Measurements from ENCODE around the gene DMAC2.
"Not testable (repeated sequence)": the region's sequence is repeated elsewhere in the genome, so short reads cannot be mapped to it uniquely, and the experiment has no call there.

Gene DMAC2

DNA sequence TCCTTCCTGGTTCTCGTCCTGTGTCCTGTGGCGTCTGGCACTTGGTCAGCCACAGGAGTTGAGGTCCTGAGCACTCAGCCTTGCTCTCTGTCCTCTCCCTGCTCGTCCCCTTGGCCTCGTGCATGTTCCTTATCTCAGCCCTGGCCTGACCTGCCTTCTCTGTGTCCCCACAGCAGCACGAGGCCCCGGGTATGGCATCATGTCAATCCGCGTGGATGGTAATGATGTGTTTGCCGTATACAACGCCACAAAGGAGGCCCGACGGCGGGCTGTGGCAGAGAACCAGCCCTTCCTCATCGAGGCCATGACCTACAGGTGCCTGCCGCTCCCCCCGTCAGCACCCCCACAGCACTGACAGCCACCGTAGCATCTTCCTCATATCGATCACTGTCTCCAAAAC lies 17.3 kb downstream of the DMAC2 start:
- DNase-seq = no peak

DNA sequence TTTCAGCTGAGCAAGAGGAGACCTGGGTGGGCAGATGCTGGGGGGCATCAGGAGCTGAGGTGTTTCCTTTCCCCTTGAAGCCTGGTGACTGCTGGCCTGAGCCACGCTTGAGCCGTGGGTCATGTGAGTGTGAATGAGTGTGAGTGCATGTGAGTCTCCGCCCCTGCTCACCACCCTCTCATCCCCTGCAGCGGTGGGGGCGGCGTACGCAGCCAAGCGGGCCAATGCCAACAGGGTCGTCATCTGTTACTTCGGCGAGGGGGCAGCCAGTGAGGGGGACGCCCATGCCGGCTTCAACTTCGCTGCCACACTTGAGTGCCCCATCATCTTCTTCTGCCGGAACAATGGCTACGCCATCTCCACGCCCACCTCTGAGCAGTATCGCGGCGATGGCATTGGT lies 17.7 kb downstream of the DMAC2 start:
- no peak for DNase-seq

DNA sequence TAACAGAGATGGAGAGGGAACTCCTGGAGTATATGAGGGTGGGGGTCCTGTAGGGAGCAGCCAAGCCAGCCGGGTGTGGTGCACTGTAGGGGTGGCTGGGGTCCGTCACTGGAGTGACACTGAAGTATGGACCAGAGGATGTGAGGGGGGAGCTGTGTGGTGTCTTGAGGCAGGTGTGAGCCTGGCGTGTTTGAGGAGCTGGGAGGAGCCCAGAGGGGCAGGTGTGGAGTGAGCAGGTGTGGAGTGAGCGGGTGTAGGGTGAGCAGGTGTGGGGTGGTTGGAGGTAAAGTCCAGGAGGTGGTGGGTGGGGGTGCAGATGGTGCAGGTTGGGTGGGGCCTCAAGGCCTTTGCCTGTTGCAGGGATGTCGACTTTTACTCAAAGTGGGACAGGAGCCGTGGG lies 18.4 kb downstream of the DMAC2 start:
- DNase-seq = peak; percentile 87

DNA sequence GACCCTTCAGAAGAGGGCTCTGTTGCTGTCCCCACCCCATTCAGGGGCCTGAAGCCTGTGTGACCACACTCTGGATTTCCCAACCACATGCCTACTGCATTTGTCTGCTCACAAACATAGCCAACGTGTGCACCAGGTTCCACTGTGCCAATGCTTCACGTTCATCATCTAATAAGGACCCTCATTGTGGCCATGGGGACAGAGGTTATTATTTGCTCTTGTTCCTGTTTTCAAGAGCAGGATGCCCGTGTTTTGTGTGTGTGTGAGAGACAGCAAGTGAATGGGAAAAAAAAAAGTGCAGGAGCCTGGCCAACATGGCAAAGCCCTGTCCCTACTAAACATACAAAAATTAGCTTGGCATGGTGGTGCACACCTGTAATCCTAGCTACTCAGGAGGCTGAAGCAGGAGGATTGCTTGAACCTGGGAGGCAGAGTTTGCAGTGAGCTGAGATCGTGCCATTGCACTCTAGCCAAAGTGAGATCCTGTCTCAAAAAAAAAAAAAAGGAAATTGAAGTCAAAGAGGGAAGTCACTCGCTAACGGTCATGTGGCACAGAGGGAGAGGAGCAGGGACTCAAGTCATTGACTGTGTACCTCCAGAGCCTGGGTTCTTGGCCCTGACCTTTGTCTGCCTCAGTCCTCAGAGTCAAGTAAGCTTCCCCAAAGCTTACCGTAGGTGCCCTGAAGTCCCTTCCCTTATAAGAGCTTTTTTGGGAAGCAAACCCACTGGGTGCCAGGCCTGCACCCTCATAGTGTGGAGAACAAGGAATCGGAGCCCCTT lies 19.4 kb downstream of the DMAC2 start:
- no peak for DNase-seq

DNA sequence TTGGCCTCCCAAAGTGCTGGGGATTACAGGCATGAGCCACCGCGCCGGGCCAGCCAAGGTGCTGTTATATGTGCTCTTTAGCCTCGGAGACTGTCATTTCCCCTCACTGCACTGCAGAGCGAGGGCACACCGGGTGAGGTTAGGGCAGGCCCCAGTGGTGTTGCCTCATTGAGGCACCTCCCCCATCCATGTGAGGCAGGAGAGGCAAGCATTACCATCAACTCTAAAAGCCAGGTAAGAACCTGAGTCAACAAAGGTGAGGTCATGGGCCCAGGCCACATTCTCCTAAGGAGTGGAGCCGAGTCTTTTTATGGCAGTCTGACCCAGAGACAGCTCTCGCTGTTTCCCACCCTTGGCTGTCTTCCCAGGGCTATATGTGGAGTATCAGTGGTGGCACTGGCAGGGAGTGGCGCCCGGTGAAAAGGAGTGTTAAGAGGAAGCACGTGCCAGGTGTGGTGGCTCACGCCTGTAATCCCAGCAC lies 23.5 kb downstream of the DMAC2 start:
- DNase-seq = no peak

DNA sequence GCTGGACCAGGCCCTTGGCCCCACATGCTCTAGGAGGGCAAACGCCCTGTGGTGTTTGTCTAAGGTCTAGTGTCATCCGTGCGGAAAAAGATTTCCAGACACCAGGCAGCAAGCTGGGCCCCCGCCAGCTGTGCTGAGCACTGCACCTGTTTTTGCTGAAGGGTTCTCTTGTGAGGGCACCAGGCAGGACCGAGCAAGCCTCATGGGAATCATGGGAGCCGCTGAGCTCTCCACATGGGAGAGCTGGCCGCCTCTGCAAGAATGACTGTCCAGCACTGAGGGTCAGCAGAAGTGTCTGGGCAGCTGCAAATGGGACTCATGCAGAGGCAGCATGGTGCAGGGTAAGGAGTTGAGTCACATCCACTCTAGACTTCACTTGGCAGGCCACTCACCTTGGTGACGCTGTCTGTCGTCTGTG lies 24.5 kb downstream of the DMAC2 start:
- DNase-seq = no peak

DNA sequence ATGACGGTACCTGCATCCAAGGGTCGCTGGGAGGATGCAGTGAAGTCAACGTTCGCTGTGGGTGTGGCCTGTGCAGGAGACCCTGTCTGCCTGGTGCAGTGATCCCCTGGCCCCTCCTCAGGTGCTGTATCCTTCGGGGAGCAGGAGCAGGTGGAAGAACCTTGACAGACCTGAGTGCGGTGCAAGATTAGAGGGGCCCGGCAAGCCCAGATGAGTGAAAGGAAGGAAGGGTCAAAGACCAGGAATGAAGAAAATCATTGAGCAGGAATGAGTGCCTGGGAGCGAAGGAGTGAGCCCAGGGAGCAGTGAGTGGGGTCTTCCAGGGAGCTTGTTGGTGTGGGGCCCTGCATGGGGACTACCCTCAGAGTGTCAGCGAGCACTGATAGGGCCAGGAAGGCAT lies 25.3 kb downstream of the DMAC2 start:
- DNase-seq = no peak

DNA sequence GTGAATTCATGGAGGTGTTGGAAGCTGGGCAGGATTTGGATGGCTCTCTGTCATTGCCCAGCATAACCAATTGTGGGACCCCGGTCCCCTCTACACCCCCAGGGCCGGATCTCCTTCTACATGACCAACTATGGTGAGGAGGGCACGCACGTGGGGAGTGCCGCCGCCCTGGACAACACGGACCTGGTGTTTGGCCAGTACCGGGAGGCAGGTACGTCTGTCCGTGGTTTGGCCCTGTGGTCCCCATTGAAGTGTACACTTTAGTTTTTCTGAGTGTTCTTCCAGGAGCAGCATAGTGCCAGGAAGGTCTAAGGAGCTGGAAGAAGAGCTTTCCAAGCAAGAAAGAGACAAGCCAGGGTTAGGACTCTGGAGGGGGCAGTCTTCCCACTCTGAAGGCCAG lies 25.8 kb downstream of the DMAC2 start:
- DNase-seq = no peak

DNA sequence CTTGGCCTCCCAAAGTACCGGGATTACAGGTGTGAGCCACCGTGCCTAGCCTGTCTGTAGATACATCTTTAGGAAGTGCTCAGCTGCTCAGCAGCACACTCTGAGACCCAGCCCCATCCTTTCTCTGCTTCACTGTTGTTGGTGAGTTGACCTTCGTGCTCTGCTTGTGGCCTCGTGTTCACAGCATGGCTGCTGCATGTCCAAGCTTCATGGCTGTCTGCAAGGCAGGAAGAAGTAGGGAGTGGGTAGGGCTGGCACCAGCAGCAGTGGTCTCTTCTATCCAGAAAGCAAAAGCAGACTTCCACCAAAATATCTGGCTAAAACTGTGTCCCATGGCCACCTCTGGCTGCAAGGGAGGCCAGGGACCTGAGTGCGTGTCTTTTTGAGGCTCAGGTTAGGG lies 26.8 kb downstream of the DMAC2 start:
- no peak for DNase-seq

DNA sequence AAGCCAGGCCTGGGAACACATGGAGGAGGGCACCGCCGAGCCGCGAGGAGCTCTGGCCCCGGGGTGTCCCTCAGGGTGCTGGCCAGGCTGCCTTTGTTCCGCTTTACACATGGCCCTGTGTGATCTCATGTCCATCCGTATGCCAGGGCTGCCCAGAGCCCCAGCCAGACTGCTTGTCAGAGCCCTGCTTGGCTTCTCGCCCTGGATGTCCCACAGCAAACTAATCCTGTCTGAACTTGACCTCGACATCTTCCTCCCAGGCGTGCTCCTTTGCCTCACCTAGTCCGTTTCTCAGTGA lies 27.8 kb downstream of the DMAC2 start:
- DNase-seq = no peak

DNA sequence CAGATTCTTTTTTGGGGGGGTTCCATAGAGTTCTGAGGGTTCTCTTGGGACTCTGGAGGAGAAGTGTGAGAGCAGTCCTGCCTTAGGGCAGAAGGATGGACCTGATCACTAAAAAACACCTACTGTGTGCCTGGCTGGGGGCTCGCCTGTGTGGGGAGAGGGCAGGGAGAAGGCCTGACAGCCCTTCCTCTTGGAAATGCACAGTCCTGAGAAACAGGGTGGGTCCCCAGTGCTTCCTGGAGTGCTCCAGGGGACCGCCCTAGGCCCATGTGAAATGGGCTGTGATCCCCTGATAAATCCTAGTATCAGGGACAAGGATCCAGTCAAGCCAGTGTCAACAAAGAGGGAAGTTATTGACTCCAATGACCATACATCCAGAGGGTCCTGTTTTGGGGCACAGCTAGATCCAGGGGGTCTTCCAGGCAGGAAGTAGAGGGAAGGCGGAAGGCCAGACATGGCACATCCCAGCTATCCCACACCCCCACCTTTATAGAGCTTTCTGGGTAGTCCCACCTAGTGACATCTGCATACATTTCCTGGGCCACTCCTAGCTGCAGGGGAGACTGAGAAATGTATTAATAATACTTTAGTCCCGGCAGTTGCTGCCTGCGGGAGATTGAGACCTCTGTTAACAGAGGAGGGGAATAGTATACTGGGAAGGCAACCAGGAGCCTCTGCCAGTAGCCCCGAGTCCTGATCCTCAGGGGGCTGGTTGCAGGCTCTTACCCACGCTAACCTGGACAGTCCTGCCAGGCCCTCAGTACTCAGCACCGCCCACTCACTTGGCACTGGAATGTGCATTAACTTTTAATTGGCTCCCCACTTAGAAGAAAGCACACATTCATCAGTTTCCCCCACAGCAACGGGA lies 28.4 kb downstream of the DMAC2 start:
- no peak for DNase-seq

DNA sequence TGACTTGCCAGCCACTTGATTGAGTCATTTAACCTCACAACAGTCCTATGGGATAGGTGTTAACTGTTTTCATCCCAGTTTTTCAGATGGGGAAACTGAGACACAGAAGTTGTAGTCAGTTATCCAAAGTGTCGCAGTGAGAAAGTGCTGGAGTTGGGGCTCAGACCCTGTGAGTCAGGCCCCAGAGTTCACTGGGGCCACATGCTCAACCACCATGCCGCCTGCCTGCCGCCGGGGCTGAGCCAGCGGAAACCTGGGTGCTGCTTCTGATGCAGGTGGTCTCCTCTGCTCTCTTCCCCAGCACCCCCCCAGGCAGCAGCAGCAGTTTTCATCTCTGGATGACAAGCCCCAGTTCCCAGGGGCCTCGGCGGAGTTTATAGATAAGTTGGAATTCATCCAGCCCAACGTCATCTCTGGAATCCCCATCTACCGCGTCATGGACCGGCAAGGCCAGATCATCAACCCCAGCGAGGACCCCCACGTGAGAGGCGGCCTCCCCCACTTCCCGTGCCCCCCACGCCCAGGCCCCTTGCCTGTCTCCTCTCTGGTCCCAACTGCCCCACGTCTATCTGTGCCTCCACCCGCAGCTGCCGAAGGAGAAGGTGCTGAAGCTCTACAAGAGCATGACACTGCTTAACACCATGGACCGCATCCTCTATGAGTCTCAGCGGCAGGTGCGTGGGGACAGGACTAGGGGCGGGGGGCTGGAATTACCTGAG lies 29.2 kb downstream of the DMAC2 start:
- no peak for DNase-seq

DNA sequence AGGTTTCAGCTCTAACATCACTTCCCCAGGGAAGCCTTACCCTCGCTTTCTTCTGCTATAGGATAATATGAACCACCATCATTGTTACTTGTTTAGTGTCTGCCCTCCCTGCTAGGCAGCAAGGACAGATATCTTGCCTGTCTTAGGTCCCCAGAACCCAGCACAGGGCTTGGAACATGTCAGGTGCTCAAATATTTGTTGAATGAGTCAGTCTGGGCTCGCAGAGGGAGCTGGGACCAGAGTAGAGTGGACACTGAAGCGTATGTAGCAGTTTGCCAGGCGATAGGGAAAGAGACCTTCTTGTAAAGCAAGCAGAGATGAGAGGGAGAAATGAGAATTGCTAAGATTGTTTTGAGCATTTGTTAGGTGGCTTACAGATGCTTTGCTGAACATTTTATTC lies 30.4 kb downstream of the DMAC2 start:
- DNase-seq = no peak

DNA sequence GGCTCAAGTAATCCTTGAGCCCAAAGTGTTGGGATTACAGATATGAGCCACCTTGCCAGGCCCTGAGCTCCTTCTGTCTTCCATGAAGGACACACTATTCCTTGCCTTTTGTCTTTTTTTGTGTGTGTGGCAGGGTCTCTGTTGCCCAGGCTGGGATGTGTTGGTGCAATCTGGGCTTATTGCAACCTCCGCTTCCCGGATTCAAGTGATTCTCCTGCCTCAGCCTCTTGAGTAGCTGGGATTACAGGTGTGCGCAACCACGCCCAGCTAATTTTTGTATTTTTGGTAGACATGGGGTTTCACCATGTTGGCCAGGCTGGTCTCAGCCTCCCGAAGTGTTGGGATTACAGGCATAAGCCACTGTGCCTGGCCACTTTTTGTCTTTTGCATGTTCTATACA lies 30.9 kb downstream of the DMAC2 start:
- not testable (repeated sequence) for DNase-seq

DNA sequence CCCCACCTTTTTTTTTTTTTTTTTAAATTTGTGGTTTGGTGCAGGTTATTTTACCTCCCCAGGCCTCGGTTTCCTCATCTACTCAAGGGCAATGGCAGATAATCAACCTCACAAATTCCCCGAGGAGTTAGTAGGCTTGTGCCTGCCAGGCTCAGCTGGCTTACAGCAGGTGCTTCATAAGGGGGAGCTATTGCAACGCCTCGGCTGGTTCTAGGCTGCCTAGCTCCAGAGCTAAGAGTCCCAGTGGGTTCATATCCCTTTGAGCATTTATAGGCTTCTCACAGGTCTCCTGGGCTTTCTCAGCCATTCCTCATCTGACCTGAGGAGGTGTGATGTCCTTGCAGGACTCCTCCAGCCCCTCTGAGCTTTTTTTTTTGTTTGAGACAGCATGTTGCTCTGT lies 31.5 kb downstream of the DMAC2 start:
- DNase-seq = no peak

DNA sequence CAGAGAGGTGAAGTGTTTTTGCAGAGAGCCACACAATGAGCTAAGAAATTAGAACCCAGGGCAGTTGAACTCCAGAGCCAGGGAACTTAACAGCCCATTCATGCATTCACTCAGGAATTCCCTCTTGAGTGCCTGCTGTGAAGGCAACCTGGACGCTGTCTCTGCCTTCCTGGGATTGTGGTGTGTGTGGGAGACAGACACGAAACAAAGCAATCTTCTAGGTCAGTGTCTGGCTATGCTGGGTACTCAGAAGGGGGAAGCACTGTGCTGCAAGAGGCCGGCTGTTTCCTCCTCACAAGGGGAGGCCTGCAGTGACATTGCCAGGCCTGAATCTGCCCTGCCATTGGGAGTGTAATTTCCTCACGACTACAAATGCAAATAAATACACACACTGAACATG lies 32.4 kb downstream of the DMAC2 start:
- DNase-seq = no peak

DNA sequence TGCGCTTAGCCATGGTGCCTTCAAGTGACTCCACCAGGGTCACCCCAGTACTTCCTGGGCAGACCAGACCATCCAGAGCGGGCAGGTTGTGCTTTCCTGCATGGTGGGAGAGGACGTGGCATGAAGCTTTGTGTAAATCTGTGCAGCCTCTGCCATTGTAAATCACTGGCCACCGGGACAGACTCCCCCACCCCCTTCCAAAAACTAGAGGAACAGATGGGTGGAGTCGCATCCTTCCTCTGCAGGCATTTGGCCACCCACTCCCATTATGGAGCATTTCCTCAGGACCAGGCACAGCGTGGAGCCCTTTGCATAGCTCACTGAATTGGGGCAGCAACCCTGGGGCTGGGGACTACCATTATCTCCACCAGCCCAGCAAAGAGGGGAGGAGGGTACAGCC lies 33.9 kb downstream of the DMAC2 start:
- DNase-seq = no peak

DNA sequence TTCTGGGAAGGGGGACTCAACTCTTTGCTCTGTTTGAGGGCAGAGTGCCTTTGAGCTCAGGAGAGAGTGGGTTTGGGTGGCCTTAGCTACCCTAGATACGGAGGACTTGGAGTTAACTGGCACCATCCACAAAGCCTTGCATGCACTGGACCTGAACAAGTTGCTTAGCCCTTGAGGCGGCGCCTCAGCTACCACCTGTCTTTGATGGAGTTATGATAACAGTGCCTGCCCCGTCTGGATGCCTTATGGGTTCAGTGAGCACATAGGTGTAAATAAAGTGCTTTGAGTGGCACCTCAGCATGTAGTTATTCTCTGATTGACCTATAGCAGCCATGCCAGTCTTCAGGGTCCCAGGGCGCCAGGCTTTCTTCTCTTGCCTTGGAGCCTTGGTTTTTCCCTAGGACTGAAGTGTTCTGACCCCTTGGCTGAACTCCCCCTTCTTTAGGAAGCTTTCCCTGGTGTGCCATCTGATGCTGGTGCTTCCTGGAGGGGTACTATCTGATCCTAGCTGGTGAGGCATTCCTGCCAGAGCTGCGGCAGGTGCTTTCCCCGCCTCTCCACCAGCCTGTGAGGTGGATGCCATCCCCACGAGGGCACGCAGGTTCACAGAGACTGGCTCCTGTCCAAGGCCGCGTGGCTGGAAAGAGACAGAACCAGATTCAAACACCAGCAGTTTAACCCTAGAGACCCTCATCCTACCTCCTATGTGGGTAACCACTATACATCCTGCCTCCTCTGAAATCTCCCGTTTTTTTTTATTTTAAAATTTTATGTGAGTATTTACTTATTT lies 36.3 kb downstream of the DMAC2 start:
- no peak for DNase-seq

DNA sequence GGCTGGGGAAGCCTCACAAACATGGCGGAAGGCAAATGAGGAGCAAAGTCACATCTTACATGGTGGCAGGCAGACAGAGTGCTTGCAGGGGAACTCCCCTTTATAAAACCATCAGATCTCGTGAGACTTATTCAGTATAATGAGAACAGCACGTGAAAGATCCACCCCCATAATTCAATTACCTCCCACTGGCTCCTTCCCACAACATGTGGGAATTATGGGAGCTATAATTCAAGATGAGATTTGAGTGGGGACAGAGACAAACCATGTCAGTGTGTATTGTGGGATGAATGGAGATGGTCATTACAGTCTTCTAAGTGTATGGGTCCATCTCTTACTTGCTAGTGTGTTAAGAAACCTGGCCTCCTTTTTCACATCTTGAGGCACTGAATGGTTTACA lies 37.7 kb downstream of the DMAC2 start:
- DNase-seq = no peak

DNA sequence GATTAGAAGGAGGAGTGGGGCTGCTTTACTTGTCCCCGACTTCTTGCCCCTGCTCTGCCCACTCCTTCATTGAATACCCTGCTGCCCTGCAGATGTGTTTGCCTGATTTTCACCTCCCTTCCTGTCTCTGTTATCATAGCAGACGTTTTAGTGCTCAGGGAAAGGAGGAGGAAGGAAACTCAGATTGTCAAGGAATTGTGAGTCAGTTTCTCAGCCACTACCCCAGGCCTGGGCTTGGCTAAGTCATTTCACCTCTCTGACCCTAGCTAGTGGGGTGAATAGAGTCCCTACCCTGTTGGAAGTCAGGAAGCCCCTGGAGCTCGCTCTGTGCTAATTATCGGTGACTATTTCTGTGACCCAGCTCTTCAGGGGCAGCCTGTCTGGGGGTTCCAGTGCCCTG lies 38.2 kb downstream of the DMAC2 start:
- no peak for DNase-seq

DNA sequence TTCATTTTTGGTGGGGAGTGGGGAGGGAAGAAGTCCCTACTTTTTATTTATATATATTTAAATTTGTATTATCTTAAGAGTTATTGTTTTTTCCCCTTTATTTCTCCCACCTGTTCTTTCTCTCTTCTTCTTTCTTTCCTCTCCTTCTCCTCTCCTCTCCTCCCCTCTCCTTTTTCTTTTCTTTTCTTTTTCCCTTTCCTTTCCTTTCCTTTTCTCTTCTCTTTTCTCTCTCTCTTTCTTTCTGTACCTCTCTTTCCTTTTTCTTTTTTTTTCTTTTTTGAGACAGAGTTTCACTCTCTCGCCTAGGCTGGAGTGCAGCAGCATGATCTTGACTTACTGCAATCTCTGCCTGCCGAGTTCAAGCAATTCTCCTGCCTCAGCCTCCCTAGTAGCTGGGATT lies 40.2 kb downstream of the DMAC2 start:
- DNase-seq = no peak

DNA sequence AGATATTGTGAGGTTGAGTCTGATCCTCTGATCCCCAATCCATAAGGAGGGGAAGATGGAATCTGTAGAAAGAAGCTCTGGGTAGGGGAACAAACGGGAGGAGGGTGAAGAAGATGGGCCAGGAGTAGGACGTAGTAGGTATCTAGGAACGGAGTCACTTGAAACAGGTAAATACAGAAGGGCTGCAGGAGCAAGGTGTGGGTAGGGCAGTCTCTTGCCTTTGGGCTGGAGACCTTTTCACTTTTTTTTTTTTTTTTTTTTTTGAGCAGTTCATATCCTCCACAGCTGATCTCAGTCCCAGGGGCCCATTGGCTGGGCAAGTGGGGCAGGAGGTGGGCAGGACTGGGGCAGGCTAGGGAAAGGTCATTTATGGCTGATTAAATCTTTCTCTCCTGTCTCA lies 40.6 kb downstream of the DMAC2 start:
- no peak for DNase-seq

DNA sequence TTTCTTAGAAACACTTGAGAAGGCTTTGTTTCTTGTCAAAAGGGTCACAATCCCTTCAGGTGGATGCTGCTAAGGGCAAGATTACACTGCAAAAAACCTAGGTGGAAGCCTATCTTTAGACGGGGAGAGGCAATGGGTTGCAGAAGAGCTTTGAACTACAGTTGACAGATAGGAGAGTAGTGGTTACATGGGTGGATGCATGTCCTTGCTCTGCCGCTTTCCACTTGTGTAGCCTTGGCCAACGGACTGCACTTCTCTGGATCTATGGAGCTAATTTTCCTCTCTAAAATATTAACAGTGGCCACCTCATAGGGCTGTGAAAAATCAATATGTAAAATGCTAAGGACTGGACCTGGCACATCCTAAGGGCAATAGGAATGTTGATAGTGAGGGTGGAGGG lies 41.1 kb downstream of the DMAC2 start:
- DNase-seq = no peak

Data from NCI-H748 treated with DMSO at 0.1 percent for 48 hours (cell line).